IMR-90 (cell line): ENCODE results near the gene PHF21A. TPM values are rescaled to one million over a fixed set of nuclear protein-coding genes. Genes with fewer than 3 reads are reported as not detected.

Experiments used
- ATAC-seq: fragments of 200-7000 bp; cut with Tn5 transposase; 2 replicates; pipeline ENCODE4 v1.9.1; 2020; ENCODE audit warnings: low read depth, mild to moderate bottlenecking, moderate library complexity
- BruUV-seq: library from RNA; stranded (reverse); fragments of 400-500 nt; replicated peaks from 2 replicates; lab custom pipeline; 2021; lab: Mats Ljungman, UMichigan
- CTCF ChIA-PET: fragments of 300-600 bp; formaldehyde crosslinking; extraction: SDS; loops from one replicate; lab custom pipeline; 2021; ENCODE audit warnings: antibody characterized with exemption; lab: Yijun Ruan, JAX
- POLR2A ChIA-PET: fragments of 300-600 bp; sonication (Branson Sonifier 250); formaldehyde crosslinking; loops from one replicate; lab custom pipeline; 2022; ENCODE audit warnings: antibody characterized with exemption; ENCODE audit not compliant: unreplicated experiment; lab: Charles Lee
- DNase-seq: peaks from one replicate; pipeline ENCODE4 v3.0.0; 2013
- H2AFZ ChIP-seq: replicated peaks from 2 replicates; pipeline ENCODE3; 2013; ENCODE audit warnings: low read length, mild to moderate bottlenecking; ENCODE audit not compliant: poor library complexity
- H2AK5ac ChIP-seq: 2 replicates; pipeline ENCODE4 v1.6.1; 2013; ENCODE audit warnings: low read depth, low read length, inconsistent platforms
- H2AK9ac ChIP-seq: replicated peaks from 2 replicates; pipeline ENCODE3; 2013; ENCODE audit warnings: mild to moderate bottlenecking, low read depth, low read length, moderate library complexity; ENCODE audit not compliant: poor library complexity
- H2BK120ac ChIP-seq: 2 replicates; pipeline ENCODE4 v1.6.1; 2013; ENCODE audit warnings: low read depth, low read length, inconsistent platforms
- H2BK15ac ChIP-seq: 3 replicates; pipeline ENCODE4 v1.6.1; 2013; ENCODE audit warnings: low read depth, low read length, inconsistent platforms
- H2BK20ac ChIP-seq: 2 replicates; pipeline ENCODE4 v1.6.1; 2013; ENCODE audit warnings: low read depth, mild to moderate bottlenecking, inconsistent platforms, low read length, moderate library complexity
- H2BK5ac ChIP-seq: 2 replicates; pipeline ENCODE4 v1.6.1; 2013; ENCODE audit warnings: mild to moderate bottlenecking, low read depth, low read length, inconsistent platforms; ENCODE audit not compliant: poor library complexity, severe bottlenecking
- H3K14ac ChIP-seq: replicated peaks from 2 replicates; pipeline ENCODE4 v1.6.1; 2013; ENCODE audit warnings: low read depth, low read length, inconsistent platforms
- H3K18ac ChIP-seq: 2 replicates; pipeline ENCODE4 v1.6.1; 2013; ENCODE audit warnings: low read depth, low read length, control low read depth
- H3K23ac ChIP-seq: 2 replicates; pipeline ENCODE4 v1.6.1; 2013; ENCODE audit warnings: low read depth, low read length, inconsistent platforms
- H3K27ac ChIP-seq: 2 replicates; pipeline ENCODE4 v1.5.1; 2013; ENCODE audit warnings: mild to moderate bottlenecking, control low read depth, low read length; ENCODE audit not compliant: insufficient read depth
- H3K27me3 ChIP-seq: 2 replicates; pipeline ENCODE4 v1.6.1; 2013; ENCODE audit warnings: low read length; ENCODE audit not compliant: control insufficient read depth, insufficient read depth
- H3K36me3 ChIP-seq: 2 replicates; pipeline ENCODE4 v1.6.1; 2013; ENCODE audit warnings: low read length, mixed read lengths; ENCODE audit not compliant: control insufficient read depth, insufficient read depth
- H3K4ac ChIP-seq: 2 replicates; pipeline ENCODE4 v1.6.1; 2013; ENCODE audit warnings: low read depth, low read length, inconsistent platforms
- H3K4me1 ChIP-seq: 2 replicates; pipeline ENCODE4 v1.6.1; 2013; ENCODE audit warnings: low read length, mixed read lengths; ENCODE audit not compliant: control insufficient read depth, insufficient read depth
- H3K4me2 ChIP-seq: 2 replicates; pipeline ENCODE4 v1.6.1; 2013; ENCODE audit warnings: low read depth, mild to moderate bottlenecking, control low read depth, low read length, moderate library complexity
- H3K4me3 ChIP-seq: 2 replicates; pipeline ENCODE4 v1.5.1; 2013; ENCODE audit warnings: low read depth, mild to moderate bottlenecking, control low read depth, low read length, moderate library complexity; ENCODE audit not compliant: insufficient read depth
- H3K56ac ChIP-seq: 2 replicates; pipeline ENCODE4 v1.6.1; 2013; ENCODE audit warnings: low read length, inconsistent platforms; ENCODE audit not compliant: insufficient read depth; ENCODE audit errors: extremely low read depth
- H3K79me1 ChIP-seq, 2 experiments: 2 replicates each; pipeline ENCODE4 v1.6.1; 2013; ENCODE audit warnings: low read length in 2 of 2, inconsistent platforms in 1 of 2, low read depth in 1 of 2
- H3K9ac ChIP-seq: 2 replicates; pipeline ENCODE4 v1.6.1; 2013; ENCODE audit warnings: low read depth, low read length, control low read depth
- H3K9me1 ChIP-seq: 2 replicates; pipeline ENCODE4 v1.6.1; 2013; ENCODE audit warnings: low read length, inconsistent platforms; ENCODE audit not compliant: insufficient read depth
- H3K9me3 ChIP-seq: 2 replicates; pipeline ENCODE4 v1.6.1; 2013; ENCODE audit warnings: low read length; ENCODE audit not compliant: control insufficient read depth, insufficient read depth
- H4K20me1 ChIP-seq: 2 replicates; pipeline ENCODE4 v1.6.1; 2013; ENCODE audit warnings: low read length, inconsistent platforms; ENCODE audit not compliant: insufficient read depth
- H4K5ac ChIP-seq: 2 replicates; pipeline ENCODE4 v1.6.1; 2013; ENCODE audit warnings: mild to moderate bottlenecking, low read depth, low read length, control low read depth
- H4K8ac ChIP-seq, 2 experiments: 2 replicates each; pipeline ENCODE4 v1.6.1; 2013; ENCODE audit warnings: low read depth in 2 of 2, low read length in 2 of 2, control low read depth in 1 of 2, inconsistent platforms in 1 of 2
- H4K91ac ChIP-seq: 2 replicates; pipeline ENCODE4 v1.6.1; 2013; ENCODE audit warnings: low read depth, low read length, inconsistent platforms; ENCODE audit not compliant: insufficient read depth
- BHLHE40 ChIP-seq: fragments of 150-350 bp; IDR thresholded peaks from 2 replicates; pipeline ENCODE4 v1.6.1; 2016; ENCODE audit warnings: mild to moderate bottlenecking, low read depth, low read length
- CEBPB ChIP-seq: IDR thresholded peaks from 2 replicates; pipeline ENCODE4 v1.6.1; 2012; ENCODE audit warnings: low read depth, low read length, improper control_type of control experiment
- CHD1 ChIP-seq: IDR thresholded peaks from 2 replicates; pipeline ENCODE4 v1.6.1; 2012; ENCODE audit warnings: low read depth, low read length, improper control_type of control experiment
- CTCF ChIP-seq: conservative IDR thresholded peaks from 2 replicates; pipeline ENCODE4 v1.5.1; 2012; ENCODE audit warnings: mild to moderate bottlenecking, low read depth, low read length, improper control_type of control experiment
- ELK1 ChIP-seq: fragments of 150-350 bp; IDR thresholded peaks from 2 replicates; pipeline ENCODE4 v1.6.1; 2016; ENCODE audit warnings: low read depth, mild to moderate bottlenecking, low read length, moderate library complexity, borderline replicate concordance
- FOS ChIP-seq: fragments of 150-350 bp; IDR thresholded peaks from 2 replicates; pipeline ENCODE4 v1.6.1; 2016; ENCODE audit warnings: low read depth, low read length
- MAFK ChIP-seq: IDR thresholded peaks from 2 replicates; pipeline ENCODE4 v1.6.1; 2012; ENCODE audit warnings: low read depth, low read length, improper control_type of control experiment
- MAZ ChIP-seq: IDR thresholded peaks from 2 replicates; pipeline ENCODE4 v1.6.1; 2012; ENCODE audit warnings: low read depth, mild to moderate bottlenecking, low read length, improper control_type of control experiment, moderate library complexity, borderline replicate concordance
- MXI1 ChIP-seq: IDR thresholded peaks from 2 replicates; pipeline ENCODE4 v1.6.1; 2012; ENCODE audit warnings: low read depth, mild to moderate bottlenecking, low read length, moderate library complexity, borderline replicate concordance
- NFE2L2 ChIP-seq: fragments of 150-350 bp; IDR thresholded peaks from 2 replicates; pipeline ENCODE4 v1.6.1; 2016; ENCODE audit warnings: low read depth, mild to moderate bottlenecking, low read length
- POLR2A ChIP-seq: IDR thresholded peaks from 2 replicates; pipeline ENCODE4 v1.6.1; 2012; ENCODE audit warnings: mild to moderate bottlenecking, low read depth, low read length
- RAD21 ChIP-seq: IDR thresholded peaks from 2 replicates; pipeline ENCODE4 v1.6.1; 2012; ENCODE audit warnings: low read length, improper control_type of control experiment
- RCOR1 ChIP-seq: IDR thresholded peaks from 2 replicates; pipeline ENCODE4 v1.6.1; 2012; ENCODE audit warnings: mild to moderate bottlenecking, low read length, improper control_type of control experiment; ENCODE audit not compliant: insufficient replicate concordance
- RFX5 ChIP-seq: IDR thresholded peaks from 2 replicates; pipeline ENCODE4 v1.8.0; 2012; ENCODE audit warnings: low read depth, mild to moderate bottlenecking, low read length, moderate library complexity
- SMC3 ChIP-seq: fragments of 150-350 bp; IDR thresholded peaks from 2 replicates; pipeline ENCODE4 v1.6.1; 2016; ENCODE audit warnings: low read depth, mild to moderate bottlenecking, antibody characterized with exemption, low read length, moderate library complexity
- USF2 ChIP-seq: fragments of 150-350 bp; IDR thresholded peaks from 2 replicates; pipeline ENCODE4 v1.6.1; 2017; ENCODE audit warnings: mild to moderate bottlenecking, antibody characterized with exemption, low read length, low read depth
- WGBS, 2 experiments: methylation state at CpG; one replicate each; pipeline versions ENCODE4 v1.1.5 to v1.1.7; 2013; ENCODE audit warnings: missing lambda C conversion rate in 2 of 2; ENCODE audit not compliant: insufficient read length in 1 of 2; ENCODE audit errors: extremely low coverage in 2 of 2; 5-methylcytosine and 5-hydroxymethylcytosine counted together
- dilution Hi-C: fragments of 300-500 bp; cut with HindIII; formaldehyde crosslinking; loops from one replicate; pipeline ENCODE4 v1.14.3; 2018; ENCODE audit warnings: low sequenced_read_pairs; ENCODE audit not compliant: unreplicated experiment
- in situ Hi-C: fragments of 300-500 bp; cut with MboI; formaldehyde crosslinking; loops from 3 replicates; pipeline ENCODE4 v1.14.3; 2019; ENCODE audit warnings: low sequenced_read_pairs, inconsistent platforms, mixed read lengths
- intact Hi-C: fragments of 100-400 bp; cut with micrococcal nuclease; formaldehyde crosslinking; loops from 2 replicates; pipeline ENCODE4 v1.10.0; 2022
- polyA plus RNA-seq, 3 experiments: library from polyadenylated mRNA; depleted of rRNA; stranded (reverse); fragments of >200 nt; gene quantifications; 2 replicates each; pipeline ENCODE4 v1.2.3, GENCODE V29; 2012; ENCODE audit warnings: low replicate concordance in 1 of 3
- total RNA-seq: library from RNA; depleted of rRNA; stranded (reverse); fragments of >200 nt; gene quantifications from 2 replicates; pipeline ENCODE4 v1.2.3, GENCODE V29; 2012

The PHF21A gene
- total and polyA plus RNA-seq, 2 of the 4 experiments (the other 2 are of a cell fraction) = 9.0 to 20.6 TPM

- in situ Hi-C loops (no loop called here), intact Hi-C loops (no loop called here), dilution Hi-C loops (no loop called here)
- BruUV-seq = no TSS peak
- Histone ChIP-seq H4K5ac (no peak overlapping the region), H2AK5ac (no peak overlapping the region), H3K56ac (no peak overlapping the region), H2BK120ac (no peak overlapping the region), H3K36me3 (peaks cover 35% of the 10 kb centered on the region), H3K9ac (no peak overlapping the region), H2BK20ac (no peak overlapping the region), H2AK9ac (no peak overlapping the region), H3K9me1 (no peaks in the 10 kb centered on the region), H2BK15ac (no peak overlapping the region), H3K4me2 (no peak overlapping the region), H4K8ac (no peak overlapping the region), H3K79me1 (no peaks in the 10 kb centered on the region), H3K9me3 (no peaks in the 10 kb centered on the region), H4K20me1 (no peaks in the 10 kb centered on the region), H3K18ac (no peak overlapping the region), H3K4me1 (no peaks in the 10 kb centered on the region), H3K27ac (no peak overlapping the region), H3K23ac (no peak overlapping the region), H3K14ac (no peak overlapping the region), H3K4me3 (no peak overlapping the region), H4K91ac (no peak overlapping the region), H3K4ac (no peak overlapping the region), H3K27me3 (no peaks in the 10 kb centered on the region), H2AFZ (no peak overlapping the region), H2BK5ac (no peak overlapping the region)
- POLR2A ChIA-PET = no interaction called here
- no CpG with 5 or more reads among the region's 4 CpGs for WGBS, 2 experiments
- ATAC-seq = no peak
- TF ChIP-seq RFX5 = no peak
- no peak for TF ChIP-seq USF2
- TF ChIP-seq CEBPB = no peak
- no peak for TF ChIP-seq RCOR1
- no peak for TF ChIP-seq SMC3
- TF ChIP-seq NFE2L2 = no peak
- TF ChIP-seq BHLHE40 = no peak
- no peak for TF ChIP-seq CHD1
- no peak for TF ChIP-seq POLR2A
- no peak for TF ChIP-seq RAD21
- no peak for TF ChIP-seq CTCF
- no peak for TF ChIP-seq MXI1
- TF ChIP-seq FOS = no peak
- TF ChIP-seq MAFK = no peak
- TF ChIP-seq MAZ = no peak
- no peak for TF ChIP-seq ELK1
- DNase-seq = no peak
- CTCF ChIA-PET = no interaction called here
Measured at GRCh38 chr11:45941285-45941684, 180.0 kb downstream of the PHF21A start.
